Measurements from ENCODE around the gene ADPRHL1. TPM values are rescaled to one million over a fixed set of nuclear protein-coding genes. Genes with fewer than 3 reads are reported as not detected.
"Not testable (repeated sequence)": the region's sequence is repeated elsewhere in the genome, so short reads cannot be mapped to it uniquely, and the experiment has no call there.

The ADPRHL1 gene
- total and polyA plus RNA-seq, 7 donors, result 1.2 to 7.8 (median 4.2) TPM

DNA sequence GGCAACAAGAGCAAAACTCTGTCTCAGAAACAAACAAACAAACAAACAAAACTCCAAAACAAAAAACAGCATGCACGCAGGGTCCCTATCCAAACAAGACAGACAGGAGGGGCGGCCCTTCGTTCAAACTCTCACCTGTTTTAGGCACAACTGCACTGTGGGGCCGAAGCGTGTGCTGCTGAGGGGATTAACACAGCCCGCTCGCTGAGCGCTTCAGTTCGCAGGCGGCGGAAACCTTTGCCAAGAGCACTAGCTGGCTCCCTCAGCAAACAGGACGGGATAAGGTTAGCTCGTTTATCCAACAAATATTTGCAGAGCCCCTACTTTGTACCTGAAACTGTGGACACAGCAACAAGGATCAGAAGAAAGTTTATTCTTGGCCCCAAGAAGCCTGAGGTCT lies 1.6 kb upstream of the ADPRHL1 start:
- no peaks in the 10 kb centered on the region for H3K9me3 ChIP-seq
- WGBS, 2 donors, result 95 to 97% methylated on average over 13 of the region's 13 CpGs
- H3K36me3 ChIP-seq, result peaks cover 2 to 42% (median 17%) of the 10 kb centered on the region in 4 donors
- peaks cover 0 to 40% (median 28%) of the 10 kb centered on the region in 4 donors for H3K4me1 ChIP-seq
- intact Hi-C loops (cut with DNase I), result loop anchor here (2.0 to 5.0 kb wide), 2 partner anchors 36 to 107 kb away; partner anchors contain the start of gene DCUN1D2
- no peak overlapping the region for H3K4me3 ChIP-seq
- no peaks in the 10 kb centered on the region for H3K27me3 ChIP-seq
- TF ChIP-seq, protein P1, sequence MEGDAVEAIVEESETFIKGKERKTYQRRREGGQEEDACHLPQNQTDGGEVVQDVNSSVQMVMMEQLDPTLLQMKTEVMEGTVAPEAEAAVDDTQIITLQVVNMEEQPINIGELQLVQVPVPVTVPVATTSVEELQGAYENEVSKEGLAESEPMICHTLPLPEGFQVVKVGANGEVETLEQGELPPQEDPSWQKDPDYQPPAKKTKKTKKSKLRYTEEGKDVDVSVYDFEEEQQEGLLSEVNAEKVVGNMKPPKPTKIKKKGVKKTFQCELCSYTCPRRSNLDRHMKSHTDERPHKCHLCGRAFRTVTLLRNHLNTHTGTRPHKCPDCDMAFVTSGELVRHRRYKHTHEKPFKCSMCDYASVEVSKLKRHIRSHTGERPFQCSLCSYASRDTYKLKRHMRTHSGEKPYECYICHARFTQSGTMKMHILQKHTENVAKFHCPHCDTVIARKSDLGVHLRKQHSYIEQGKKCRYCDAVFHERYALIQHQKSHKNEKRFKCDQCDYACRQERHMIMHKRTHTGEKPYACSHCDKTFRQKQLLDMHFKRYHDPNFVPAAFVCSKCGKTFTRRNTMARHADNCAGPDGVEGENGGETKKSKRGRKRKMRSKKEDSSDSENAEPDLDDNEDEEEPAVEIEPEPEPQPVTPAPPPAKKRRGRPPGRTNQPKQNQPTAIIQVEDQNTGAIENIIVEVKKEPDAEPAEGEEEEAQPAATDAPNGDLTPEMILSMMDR (IDR thresholded peaks at IDR 0.05), result no peak
- TF ChIP-seq EP300 (IDR thresholded peaks at IDR 0.05) (no peak), POLR2A (IDR thresholded peaks at IDR 0.05) (no peak)
- DNase-seq, result no peak
- peak overlapping the region in 3 of 4 donors; percentile 73 to 79 (median 79) for H3K27ac ChIP-seq

DNA sequence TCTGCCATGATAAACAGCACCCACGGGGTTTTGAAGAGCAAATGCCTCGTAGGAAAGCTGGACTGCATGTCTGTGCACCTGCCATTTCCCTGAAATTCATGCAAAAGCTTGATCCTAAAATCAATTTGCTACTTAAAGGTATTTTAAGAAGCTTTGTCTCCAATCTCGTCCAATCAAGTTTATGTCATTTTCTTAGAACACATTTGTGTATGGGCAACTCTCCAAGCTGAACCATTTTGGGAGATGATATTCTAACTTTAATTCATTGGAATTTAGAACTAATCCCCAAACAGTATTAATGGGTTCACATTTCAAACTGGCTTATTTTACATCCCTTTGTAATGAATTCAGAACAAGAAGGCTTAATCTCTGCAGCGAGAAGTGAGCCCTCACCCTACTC lies 822 bp downstream of the ADPRHL1 start:
- TF ChIP-seq POLR2A (IDR thresholded peaks at IDR 0.05) (no peak), EP300 (IDR thresholded peaks at IDR 0.05) (no peak), POLR2AphosphoS5 (IDR thresholded peaks at IDR 0.05) (no peak)
- TF ChIP-seq, protein P1 (IDR thresholded peaks at IDR 0.05), result no peak
- no peak overlapping the region for H3K4me3 ChIP-seq
- H3K9me3 ChIP-seq, result no peaks in the 10 kb centered on the region
- H3K27me3 ChIP-seq, result no peaks in the 10 kb centered on the region
- DNase-seq, result no peak
- peaks cover 0 to 26% (median 9%) of the 10 kb centered on the region in 4 donors for H3K36me3 ChIP-seq
- intact Hi-C loops (cut with DNase I), result no loop called here
- H3K4me1 ChIP-seq, result peaks cover 0 to 25% (median 20%) of the 10 kb centered on the region in 4 donors
- 88 to 92% methylated on average over 4 of the region's 4 CpGs for WGBS, 2 donors
- no peak overlapping the region for H3K27ac ChIP-seq

DNA sequence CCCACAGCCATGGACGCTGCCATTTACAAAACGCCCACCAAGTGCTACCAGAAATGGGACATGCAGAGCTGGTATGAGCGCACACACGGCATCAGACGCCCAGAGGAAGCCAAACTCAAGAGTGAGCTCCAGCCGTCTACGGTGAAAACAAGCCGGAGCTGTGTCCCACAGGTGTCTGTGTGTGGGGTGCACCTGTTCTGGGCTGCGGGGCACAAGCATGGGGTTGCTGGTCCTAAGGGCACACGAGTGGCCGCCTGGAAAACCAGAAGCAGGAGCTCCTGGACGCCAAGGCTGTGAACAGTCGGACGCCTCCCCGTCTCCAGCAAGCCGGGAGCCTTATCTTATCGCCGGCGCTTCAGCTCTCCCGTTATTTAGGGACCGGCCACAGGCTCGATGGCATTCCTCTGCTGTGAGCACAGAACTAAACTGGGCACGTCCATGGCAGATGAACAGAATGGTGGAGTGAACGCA lies 1.3 kb downstream of the ADPRHL1 start:
- no peak overlapping the region for H3K27ac ChIP-seq
- H3K4me1 ChIP-seq, result peaks cover 0 to 25% (median 20%) of the 10 kb centered on the region in 4 donors
- no peaks in the 10 kb centered on the region for H3K9me3 ChIP-seq
- TF ChIP-seq EP300 (IDR thresholded peaks at IDR 0.05), result no peak
- TF ChIP-seq POLR2A (IDR thresholded peaks at IDR 0.05), result no peak
- no peak for TF ChIP-seq POLR2AphosphoS5 (IDR thresholded peaks at IDR 0.05)
- TF ChIP-seq, protein P1 (IDR thresholded peaks at IDR 0.05), result no peak
- H3K36me3 ChIP-seq, result peaks cover 0 to 22% (median 6%) of the 10 kb centered on the region in 4 donors
- H3K4me3 ChIP-seq, result no peak overlapping the region
- intact Hi-C loops (cut with DNase I), result no loop called here
- 95 to 97% methylated on average over 24 of the region's 24 CpGs for WGBS, 2 donors
- DNase-seq, result peak; percentile 36
- no peaks in the 10 kb centered on the region for H3K27me3 ChIP-seq

DNA sequence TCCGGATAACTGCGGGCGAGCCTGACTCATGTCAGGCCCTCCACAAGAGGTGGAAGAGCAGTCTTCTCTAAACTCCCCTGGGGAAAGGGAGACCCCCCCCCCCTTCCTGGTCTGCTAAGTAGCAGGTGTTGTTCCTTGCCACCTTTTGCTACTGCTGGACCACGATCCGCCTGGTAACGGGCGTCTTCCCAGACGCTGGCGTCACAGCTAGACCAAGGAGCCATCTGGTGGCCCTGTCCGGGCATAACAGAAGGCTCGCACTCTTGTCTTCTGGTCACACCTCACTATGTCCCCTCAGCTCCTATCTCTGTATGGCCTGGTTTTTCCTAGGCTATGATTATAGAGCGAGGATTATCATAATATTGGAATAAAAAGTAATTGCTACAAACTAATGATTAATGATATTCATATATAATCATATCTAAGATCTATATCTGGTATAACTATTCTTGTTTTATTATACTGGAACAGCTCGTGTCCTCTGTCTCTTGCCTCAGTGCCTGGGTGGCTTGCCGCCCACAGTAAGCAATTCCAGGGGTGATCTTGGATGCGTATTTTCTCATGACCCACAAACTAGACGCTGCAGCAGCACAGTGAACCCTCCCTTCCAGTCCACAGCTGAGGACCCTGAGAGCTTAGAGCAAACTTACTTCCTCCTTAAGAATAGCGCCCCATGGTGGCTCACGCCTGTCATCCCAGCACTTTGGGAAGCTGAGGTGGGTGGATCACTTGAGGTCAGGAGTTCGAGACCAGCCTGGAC lies 2.2 kb downstream of the ADPRHL1 start:
- TF ChIP-seq, protein P1 (IDR thresholded peaks at IDR 0.05), result peak in 3 of 4 experiments; percentile 22 to 32 (median 23)
- 50 to 72% methylated on average over 18 of the region's 19 CpGs for WGBS, 2 donors
- H3K27me3 ChIP-seq; H3K27ac ChIP-seq; H3K9me3 ChIP-seq; intact Hi-C loops (cut with DNase I); H3K4me3 ChIP-seq: not testable (repeated sequence)
- Histone ChIP-seq H3K4me1 (peaks cover 0 to 25% (median 20%) of the 10 kb centered on the region in 4 donors), H3K36me3 (peaks cover 0 to 12% (median 1%) of the 10 kb centered on the region in 4 donors)
- DNase-seq, result peak; percentile 70

DNA sequence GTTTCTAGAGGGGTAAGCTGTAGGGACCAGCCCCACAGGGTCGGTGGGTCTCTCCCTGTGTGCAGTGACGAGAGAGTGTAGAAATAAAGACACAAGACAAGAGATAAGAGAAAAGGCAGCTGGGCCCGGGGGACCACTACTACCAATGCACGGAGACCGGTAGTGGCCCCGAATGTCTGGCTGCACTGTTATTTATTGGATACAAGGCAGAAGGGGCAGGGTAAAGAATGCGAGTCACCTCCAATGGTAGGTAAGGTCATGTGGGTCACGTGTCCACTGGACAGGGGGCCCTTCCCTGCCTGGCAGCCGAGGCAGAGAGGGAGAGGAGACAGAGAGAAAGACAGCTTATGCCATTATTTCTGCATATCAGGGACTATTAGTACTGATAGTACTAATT lies 2.9 kb downstream of the ADPRHL1 start:
- H3K36me3 ChIP-seq; H3K27me3 ChIP-seq; H3K4me3 ChIP-seq; H3K9me3 ChIP-seq; H3K27ac ChIP-seq; intact Hi-C loops (cut with DNase I): not testable (repeated sequence)
- peaks cover 0 to 25% (median 20%) of the 10 kb centered on the region in 4 donors for H3K4me1 ChIP-seq
- 86 to 91% methylated on average over 9 of the region's 9 CpGs for WGBS, 2 donors
- DNase-seq, result peak; percentile 49

Data from sigmoid colon (tissue), 7 donors.